Gastroesophageal sphincter (tissue), 3 donors: ENCODE data around the gene RBFOX2.

Experiments
- POLR2A ChIP-seq, 2 donors: fragments of 450-650 bp; IDR thresholded peaks; one replicate each; pipeline ENCODE4 v1.6.1; 2017; ENCODE audit warnings: antibody characterized with exemption in 2 of 2, mild to moderate bottlenecking in 2 of 2, moderate library complexity in 1 of 2
- POLR2AphosphoS5 ChIP-seq: sonication (generic); formaldehyde crosslinking; IDR thresholded peaks from one replicate; pipeline ENCODE4 v1.6.1; 2017; ENCODE audit warnings: antibody characterized with exemption
- TF ChIP-seq, protein P1 (sequence below), 4 experiments: fragments of 200-600 bp in 2 of 4; fragments of 450-650 bp in 2 of 4; sonication (generic) in 1 of 4; IDR thresholded peaks; one replicate each; pipeline ENCODE4 v1.5.1; 2017 to 2019; ENCODE audit warnings: antibody characterized with exemption in 4 of 4, mild to moderate bottlenecking in 2 of 4, moderate library complexity in 2 of 4

DNA sequence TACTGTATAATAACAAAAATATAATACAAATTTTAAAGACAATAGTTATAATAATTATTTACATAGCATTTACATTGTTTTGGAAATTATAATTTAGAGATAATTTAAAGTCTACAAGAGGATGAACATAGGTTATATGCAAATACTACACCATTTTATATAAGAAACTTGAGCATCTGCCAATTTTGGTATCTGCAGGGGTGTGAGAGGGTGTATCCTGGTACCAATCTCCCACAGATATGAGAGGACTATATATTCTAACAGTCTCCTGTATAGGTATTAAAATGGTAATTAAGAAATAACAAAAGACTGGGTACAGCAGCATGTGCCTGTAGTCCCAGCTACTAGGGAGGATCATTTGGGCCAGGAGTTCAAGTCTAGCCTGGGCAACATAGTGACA, 176.5 kb downstream of the RBFOX2 start:
- TF ChIP-seq POLR2AphosphoS5 (no peak), POLR2A (IDR thresholded peaks at IDR 0.05) (no peak)
- TF ChIP-seq, protein P1, sequence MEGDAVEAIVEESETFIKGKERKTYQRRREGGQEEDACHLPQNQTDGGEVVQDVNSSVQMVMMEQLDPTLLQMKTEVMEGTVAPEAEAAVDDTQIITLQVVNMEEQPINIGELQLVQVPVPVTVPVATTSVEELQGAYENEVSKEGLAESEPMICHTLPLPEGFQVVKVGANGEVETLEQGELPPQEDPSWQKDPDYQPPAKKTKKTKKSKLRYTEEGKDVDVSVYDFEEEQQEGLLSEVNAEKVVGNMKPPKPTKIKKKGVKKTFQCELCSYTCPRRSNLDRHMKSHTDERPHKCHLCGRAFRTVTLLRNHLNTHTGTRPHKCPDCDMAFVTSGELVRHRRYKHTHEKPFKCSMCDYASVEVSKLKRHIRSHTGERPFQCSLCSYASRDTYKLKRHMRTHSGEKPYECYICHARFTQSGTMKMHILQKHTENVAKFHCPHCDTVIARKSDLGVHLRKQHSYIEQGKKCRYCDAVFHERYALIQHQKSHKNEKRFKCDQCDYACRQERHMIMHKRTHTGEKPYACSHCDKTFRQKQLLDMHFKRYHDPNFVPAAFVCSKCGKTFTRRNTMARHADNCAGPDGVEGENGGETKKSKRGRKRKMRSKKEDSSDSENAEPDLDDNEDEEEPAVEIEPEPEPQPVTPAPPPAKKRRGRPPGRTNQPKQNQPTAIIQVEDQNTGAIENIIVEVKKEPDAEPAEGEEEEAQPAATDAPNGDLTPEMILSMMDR (IDR thresholded peaks at IDR 0.05) = no peak
